Fibroblast of skin of left biceps (primary cell): Measurements from ENCODE around the gene PPP1R3F.
"Not testable (repeated sequence)": the region's sequence is repeated elsewhere in the genome, so short reads cannot be mapped to it uniquely, and the experiment has no call there.

Source experiments
- DNase-seq, 2 experiments: peaks; one replicate each; pipeline ENCODE4 v3.0.0-alpha.2; 2013; ENCODE audit warnings: low read depth in 2 of 2

Gene PPP1R3F

GRCh38 chrX:49272421-49272820 lies 2.8 kb downstream of the PPP1R3F start:
- no peak for DNase-seq

- no peak for DNase-seq
Observed at GRCh38 chrX:49273181-49273727, 3.7 kb downstream of the PPP1R3F start.

GRCh38 chrX:49276207-49276606 lies 6.6 kb downstream of the PPP1R3F start:
- DNase-seq, result no peak

- DNase-seq, result no peak
Observed at GRCh38 chrX:49276671-49277534, 7.3 kb downstream of the PPP1R3F start.

- no peak for DNase-seq
Observed at GRCh38 chrX:49277535-49277830, 7.9 kb downstream of the PPP1R3F start.

GRCh38 chrX:49278081-49278480 lies 8.5 kb downstream of the PPP1R3F start:
- no peak for DNase-seq

- no peak for DNase-seq
Observed at GRCh38 chrX:49282647-49283011, 13.0 kb downstream of the PPP1R3F start.

- DNase-seq, result no peak
Observed at GRCh38 chrX:49284212-49284611, 14.6 kb downstream of the PPP1R3F start.

GRCh38 chrX:49286136-49286535 lies 16.5 kb downstream of the PPP1R3F start:
- no peak for DNase-seq

- no peak for DNase-seq
Observed at GRCh38 chrX:49286581-49286980, 17.0 kb downstream of the PPP1R3F start.

- no peak for DNase-seq
Observed at GRCh38 chrX:49287665-49288064, 18.1 kb downstream of the PPP1R3F start.

- no peak for DNase-seq
Observed at GRCh38 chrX:49290215-49290614, 20.6 kb downstream of the PPP1R3F start.

- no peak for DNase-seq
Observed at GRCh38 chrX:49291615-49292337, 22.2 kb downstream of the PPP1R3F start.

GRCh38 chrX:49292400-49293362 lies 23.1 kb downstream of the PPP1R3F start:
- no peak for DNase-seq

GRCh38 chrX:49299293-49299692 lies 29.7 kb downstream of the PPP1R3F start:
- DNase-seq, result not testable (repeated sequence)

- DNase-seq, result no peak
Observed at GRCh38 chrX:49300703-49301102, 31.1 kb downstream of the PPP1R3F start.

- DNase-seq, result no peak
Observed at GRCh38 chrX:49303346-49303745, 33.8 kb downstream of the PPP1R3F start, which contains the start of gene GAGE10. Gene GAGE10 (plus strand): TSS chrX:49303646. CDS start chrX:49304860, 1,214 bp downstream.

GRCh38 chrX:49307775-49308174 lies 38.2 kb downstream of the PPP1R3F start:
- not testable (repeated sequence) for DNase-seq

- no peak for DNase-seq
Observed at GRCh38 chrX:49308604-49309269, 39.1 kb downstream of the PPP1R3F start.

GRCh38 chrX:49309401-49309981 lies 39.9 kb downstream of the PPP1R3F start:
- peak in 1 of 2 experiments; percentile 2 for DNase-seq

- no peak for DNase-seq
Observed at GRCh38 chrX:49310371-49310770, 40.8 kb downstream of the PPP1R3F start.
